MM.1S (cell line): Measurements from ENCODE around the gene FRAS1.

Experiments
- DNase-seq: peaks from one replicate; pipeline ENCODE4 v3.0.0-alpha.2; 2015
- H2AFZ ChIP-seq: fragments of 300-600 bp; sonication (generic); 2 replicates; pipeline ENCODE4 v1.6.0; 2016; ENCODE audit warnings: antibody characterized with exemption, low read length
- H3F3A ChIP-seq: fragments of 300-600 bp; sonication (generic); 2 replicates; pipeline ENCODE4 v1.6.1; 2016; ENCODE audit warnings: mild to moderate bottlenecking, antibody characterized with exemption, low read length, moderate library complexity, mixed read lengths; ENCODE audit not compliant: insufficient read depth
- H3K27ac ChIP-seq: fragments of 300-600 bp; sonication (generic); 2 replicates; pipeline ENCODE4 v1.5.1; 2016; ENCODE audit warnings: mild to moderate bottlenecking, low read length
- H3K27me3 ChIP-seq: fragments of 300-600 bp; sonication (generic); replicated peaks from 2 replicates; pipeline ENCODE4 v1.6.0; 2016; ENCODE audit warnings: low read length; ENCODE audit not compliant: insufficient read depth
- H3K36me3 ChIP-seq: fragments of 300-600 bp; sonication (generic); replicated peaks from 2 replicates; pipeline ENCODE4 v1.6.1; 2016; ENCODE audit warnings: mild to moderate bottlenecking, low read length, mixed read lengths; ENCODE audit not compliant: insufficient read depth
- H3K4me1 ChIP-seq: fragments of 300-600 bp; sonication (generic); 2 replicates; pipeline ENCODE4 v1.6.1; 2016; ENCODE audit warnings: low read length, mixed read lengths
- H3K4me2 ChIP-seq: fragments of 300-600 bp; sonication (generic); 2 replicates; pipeline ENCODE4 v1.6.0; 2016; ENCODE audit warnings: low read depth, low read length
- H3K4me3 ChIP-seq: fragments of 300-600 bp; sonication (generic); 2 replicates; pipeline ENCODE4 v1.5.1; 2016; ENCODE audit warnings: low read length, mixed read lengths
- H3K79me2 ChIP-seq: fragments of 300-600 bp; sonication (generic); 2 replicates; pipeline ENCODE4 v1.6.1; 2016; ENCODE audit warnings: mixed run types, low read length, mixed read lengths
- H3K9ac ChIP-seq: fragments of 300-600 bp; sonication (generic); 2 replicates; pipeline ENCODE4 v1.6.1; 2016; ENCODE audit warnings: low read length, mixed read lengths
- H3K9me2 ChIP-seq: fragments of 300-600 bp; sonication (generic); replicated peaks from 2 replicates; pipeline ENCODE4 v1.6.1; 2016; ENCODE audit warnings: mild to moderate bottlenecking, low read length, mixed read lengths; ENCODE audit not compliant: insufficient read depth
- H3K9me3 ChIP-seq: fragments of 300-600 bp; sonication (generic); replicated peaks from 2 replicates; pipeline ENCODE4 v1.6.1; 2016; ENCODE audit warnings: mild to moderate bottlenecking, low read length, mixed read lengths; ENCODE audit not compliant: insufficient read depth
- H4K20me1 ChIP-seq: fragments of 300-600 bp; sonication (generic); 2 replicates; pipeline ENCODE4 v1.6.1; 2016; ENCODE audit warnings: mild to moderate bottlenecking, low read length, moderate library complexity, mixed read lengths; ENCODE audit not compliant: insufficient read depth
- EZH2 ChIP-seq: fragments of 300-600 bp; sonication (generic); optimal IDR thresholded peaks from 2 replicates; pipeline ENCODE3; 2017; ENCODE audit warnings: low read depth, mild to moderate bottlenecking, antibody characterized with exemption, low read length, mixed read lengths
- EZH2phosphoT487 ChIP-seq: fragments of 300-600 bp; sonication (generic); IDR thresholded peaks from 2 replicates; pipeline ENCODE4 v1.6.1; 2018; ENCODE audit warnings: antibody characterized with exemption, low read length
- TF ChIP-seq, protein P1 (sequence below): fragments of 300-600 bp; sonication (generic); IDR thresholded peaks from 2 replicates; pipeline ENCODE4 v1.5.1; 2016; ENCODE audit warnings: antibody characterized with exemption, low read length, mixed read lengths

FRAS1 gene

GRCh38 chr4:78480286-78480685 lies 423.2 kb downstream of the FRAS1 start:
- no peaks in the 10 kb centered on the region for H3K9me2 ChIP-seq
- TF ChIP-seq, protein P1, sequence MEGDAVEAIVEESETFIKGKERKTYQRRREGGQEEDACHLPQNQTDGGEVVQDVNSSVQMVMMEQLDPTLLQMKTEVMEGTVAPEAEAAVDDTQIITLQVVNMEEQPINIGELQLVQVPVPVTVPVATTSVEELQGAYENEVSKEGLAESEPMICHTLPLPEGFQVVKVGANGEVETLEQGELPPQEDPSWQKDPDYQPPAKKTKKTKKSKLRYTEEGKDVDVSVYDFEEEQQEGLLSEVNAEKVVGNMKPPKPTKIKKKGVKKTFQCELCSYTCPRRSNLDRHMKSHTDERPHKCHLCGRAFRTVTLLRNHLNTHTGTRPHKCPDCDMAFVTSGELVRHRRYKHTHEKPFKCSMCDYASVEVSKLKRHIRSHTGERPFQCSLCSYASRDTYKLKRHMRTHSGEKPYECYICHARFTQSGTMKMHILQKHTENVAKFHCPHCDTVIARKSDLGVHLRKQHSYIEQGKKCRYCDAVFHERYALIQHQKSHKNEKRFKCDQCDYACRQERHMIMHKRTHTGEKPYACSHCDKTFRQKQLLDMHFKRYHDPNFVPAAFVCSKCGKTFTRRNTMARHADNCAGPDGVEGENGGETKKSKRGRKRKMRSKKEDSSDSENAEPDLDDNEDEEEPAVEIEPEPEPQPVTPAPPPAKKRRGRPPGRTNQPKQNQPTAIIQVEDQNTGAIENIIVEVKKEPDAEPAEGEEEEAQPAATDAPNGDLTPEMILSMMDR, result no peak
- TF ChIP-seq EZH2, result no peak
- no peak for TF ChIP-seq EZH2phosphoT487

GRCh38 chr4:78481180-78481579 lies 424.1 kb downstream of the FRAS1 start:
- Histone ChIP-seq H2AFZ (no peak overlapping the region), H4K20me1 (no peaks in the 10 kb centered on the region), H3K79me2 (no peaks in the 10 kb centered on the region), H3K27ac (no peak overlapping the region), H3K4me2 (no peak overlapping the region), H3K9me3 (no peaks in the 10 kb centered on the region), H3K4me1 (no peaks in the 10 kb centered on the region), H3K36me3 (no peaks in the 10 kb centered on the region), H3K9me2 (no peaks in the 10 kb centered on the region), H3K27me3 (no peaks in the 10 kb centered on the region), H3K4me3 (no peak overlapping the region), H3F3A (no peaks in the 10 kb centered on the region), H3K9ac (no peak overlapping the region)
- no peak for DNase-seq
- TF ChIP-seq EZH2, result no peak
- TF ChIP-seq, protein P1, result no peak
- no peak for TF ChIP-seq EZH2phosphoT487

More at GRCh38 chr4:78480286-78480685, 423.2 kb downstream of the FRAS1 start:
- no peaks in the 10 kb centered on the region for H3K79me2 ChIP-seq
- no peaks in the 10 kb centered on the region for H4K20me1 ChIP-seq
- H3K36me3 ChIP-seq, result no peaks in the 10 kb centered on the region
- no peak overlapping the region for H3K27ac ChIP-seq
- H3K9me3 ChIP-seq, result no peaks in the 10 kb centered on the region
- H3K4me3 ChIP-seq, result no peak overlapping the region
- H3F3A ChIP-seq, result no peaks in the 10 kb centered on the region
- no peak overlapping the region for H2AFZ ChIP-seq
- H3K4me2 ChIP-seq, result no peak overlapping the region
- DNase-seq, result no peak
- no peak overlapping the region for H3K9ac ChIP-seq
- H3K4me1 ChIP-seq, result no peaks in the 10 kb centered on the region
- H3K27me3 ChIP-seq, result no peaks in the 10 kb centered on the region

DNA sequence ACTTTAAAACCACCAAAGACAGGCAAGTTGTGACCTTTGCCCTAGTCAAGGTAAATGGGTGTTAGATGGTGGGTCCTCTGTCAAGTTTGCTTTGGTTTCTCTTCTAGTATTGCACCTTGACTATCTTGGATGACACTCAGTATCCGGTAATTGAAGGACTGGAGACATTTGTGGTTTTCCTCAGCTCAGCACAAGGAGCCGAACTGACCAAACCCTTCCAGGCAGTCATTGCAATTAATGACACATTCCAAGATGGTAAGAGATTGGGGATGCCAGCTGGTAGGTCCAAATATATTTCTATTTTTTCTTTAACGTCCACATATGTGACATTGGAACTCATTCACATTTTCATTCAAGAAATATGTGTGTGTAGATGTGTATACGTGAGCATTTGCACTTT lies 425.2 kb downstream of the FRAS1 start:
- H2AFZ ChIP-seq, result no peak overlapping the region
- no peaks in the 10 kb centered on the region for H3K27me3 ChIP-seq
- H3K9ac ChIP-seq, result no peak overlapping the region
- H3K9me2 ChIP-seq, result no peaks in the 10 kb centered on the region
- DNase-seq, result no peak
- no peaks in the 10 kb centered on the region for H3K36me3 ChIP-seq
- no peaks in the 10 kb centered on the region for H3K79me2 ChIP-seq
- no peak overlapping the region for H3K4me2 ChIP-seq
- H3F3A ChIP-seq, result no peaks in the 10 kb centered on the region
- no peaks in the 10 kb centered on the region for H3K4me1 ChIP-seq
- no peaks in the 10 kb centered on the region for H4K20me1 ChIP-seq
- TF ChIP-seq, protein P1, result no peak
- TF ChIP-seq EZH2 (no peak), EZH2phosphoT487 (no peak)
- H3K9me3 ChIP-seq, result no peaks in the 10 kb centered on the region
- no peak overlapping the region for H3K4me3 ChIP-seq
- H3K27ac ChIP-seq, result no peak overlapping the region

GRCh38 chr4:78483811-78484210 lies 426.7 kb downstream of the FRAS1 start:
- no peaks in the 10 kb centered on the region for H3K79me2 ChIP-seq
- H3K4me3 ChIP-seq, result no peak overlapping the region
- no peak overlapping the region for H3K9ac ChIP-seq
- H3K9me2 ChIP-seq, result no peaks in the 10 kb centered on the region
- H3K4me1 ChIP-seq, result no peaks in the 10 kb centered on the region
- H3K27ac ChIP-seq, result no peak overlapping the region
- no peaks in the 10 kb centered on the region for H4K20me1 ChIP-seq
- no peak overlapping the region for H2AFZ ChIP-seq
- H3K4me2 ChIP-seq, result no peak overlapping the region
- H3K9me3 ChIP-seq, result no peaks in the 10 kb centered on the region
- H3K36me3 ChIP-seq, result no peaks in the 10 kb centered on the region
- no peaks in the 10 kb centered on the region for H3K27me3 ChIP-seq
- H3F3A ChIP-seq, result no peaks in the 10 kb centered on the region
- no peak for TF ChIP-seq EZH2
- TF ChIP-seq EZH2phosphoT487, result no peak
- TF ChIP-seq, protein P1, result no peak
- no peak for DNase-seq
